ENCODE results near the gene IL11RA.
"Not testable (repeated sequence)": the region's sequence is repeated elsewhere in the genome, so short reads cannot be mapped to it uniquely, and the experiment has no call there.

Gene IL11RA

GRCh38 chr9:34634551-34635248, 17.3 kb upstream of the IL11RA start:
- Histone ChIP-seq H3K27me3 (ENCODE audit: control insufficient read depth, insufficient read depth, low read length) (peaks cover 9% of the 10 kb centered on the region), H3K9ac (ENCODE audit: low read length) (no peak overlapping the region), H3K4me3 (ENCODE audit: low read length) (no peak overlapping the region), H3K4me1 (ENCODE audit: control insufficient read depth, insufficient read depth, low read length) (peaks cover 15% of the 10 kb centered on the region), H3K36me3 (ENCODE audit: control insufficient read depth, insufficient read depth, low read length) (peaks cover 8% of the 10 kb centered on the region), H3K27ac (ENCODE audit: low read depth, low read length) (no peak overlapping the region)

GRCh38 chr9:34635556-34635955, 16.4 kb upstream of the IL11RA start:
- H3K36me3 ChIP-seq (ENCODE audit: control insufficient read depth, insufficient read depth, low read length): peaks cover 8% of the 10 kb centered on the region
- no peak overlapping the region for H3K27ac ChIP-seq (ENCODE audit: low read depth, low read length)
- peaks cover 15% of the 10 kb centered on the region for H3K4me1 ChIP-seq (ENCODE audit: control insufficient read depth, insufficient read depth, low read length)
- no peak overlapping the region for H3K9ac ChIP-seq (ENCODE audit: low read length)
- no peak overlapping the region for H3K4me3 ChIP-seq (ENCODE audit: low read length)
- peaks cover under 1% of the 10 kb centered on the region for H3K27me3 ChIP-seq (ENCODE audit: control insufficient read depth, insufficient read depth, low read length)

- Histone ChIP-seq H3K27ac (ENCODE audit: low read depth, low read length) (peak overlapping the region; percentile 81), H3K9ac (ENCODE audit: low read length) (peak overlapping the region; percentile 29), H3K36me3 (ENCODE audit: control insufficient read depth, insufficient read depth, low read length) (peaks cover 8% of the 10 kb centered on the region), H3K27me3 (ENCODE audit: control insufficient read depth, insufficient read depth, low read length) (no peaks in the 10 kb centered on the region), H3K4me1 (ENCODE audit: control insufficient read depth, insufficient read depth, low read length) (peaks cover 15% of the 10 kb centered on the region), H3K4me3 (ENCODE audit: low read length) (peak overlapping the region; percentile 87)
Measured at GRCh38 chr9:34636791-34637355, 15.1 kb upstream of the IL11RA start.

- Histone ChIP-seq H3K36me3 (ENCODE audit: control insufficient read depth, insufficient read depth, low read length) (peaks cover 8% of the 10 kb centered on the region), H3K9ac (ENCODE audit: low read length) (peak within 1 kb of the TSS; percentile 54), H3K4me3 (ENCODE audit: low read length) (peak within 1 kb of the TSS; percentile 87), H3K4me1 (ENCODE audit: control insufficient read depth, insufficient read depth, low read length) (peaks cover 15% of the 10 kb centered on the region), H3K27ac (ENCODE audit: low read depth, low read length) (peak within 1 kb of the TSS; percentile 81), H3K27me3 (ENCODE audit: control insufficient read depth, insufficient read depth, low read length) (no peaks in the 10 kb centered on the region)
Measured at GRCh38 chr9:34637356-34638137, 14.4 kb upstream of the IL11RA start, which contains the start of gene SIGMAR1. SIGMAR1 (minus strand) TSS chr9:34637787; CDS start chr9:34637697, 90 bp downstream.

GRCh38 chr9:34638138-34638445, 13.9 kb upstream of the IL11RA start:
- no peaks in the 10 kb centered on the region for H3K27me3 ChIP-seq (ENCODE audit: control insufficient read depth, insufficient read depth, low read length)
- H3K27ac ChIP-seq (ENCODE audit: low read depth, low read length): peak overlapping the region; percentile 81
- H3K4me3 ChIP-seq (ENCODE audit: low read length): peak overlapping the region; percentile 87
- peaks cover 8% of the 10 kb centered on the region for H3K36me3 ChIP-seq (ENCODE audit: control insufficient read depth, insufficient read depth, low read length)
- H3K9ac ChIP-seq (ENCODE audit: low read length): peak overlapping the region; percentile 54
- peaks cover 15% of the 10 kb centered on the region for H3K4me1 ChIP-seq (ENCODE audit: control insufficient read depth, insufficient read depth, low read length)

GRCh38 chr9:34639322-34639721, 12.7 kb upstream of the IL11RA start:
- H3K9ac ChIP-seq (ENCODE audit: low read length); H3K36me3 ChIP-seq (ENCODE audit: control insufficient read depth, insufficient read depth, low read length); H3K27me3 ChIP-seq (ENCODE audit: control insufficient read depth, insufficient read depth, low read length); H3K27ac ChIP-seq (ENCODE audit: low read depth, low read length); H3K4me3 ChIP-seq (ENCODE audit: low read length): not testable (repeated sequence)
- H3K4me1 ChIP-seq (ENCODE audit: control insufficient read depth, insufficient read depth, low read length): peaks cover 15% of the 10 kb centered on the region

- Histone ChIP-seq H3K27ac (ENCODE audit: low read depth, low read length) (no peak overlapping the region), H3K4me3 (ENCODE audit: low read length) (no peak overlapping the region), H3K4me1 (ENCODE audit: control insufficient read depth, insufficient read depth, low read length) (peaks cover 16% of the 10 kb centered on the region)
Measured at GRCh38 chr9:34642679-34643078, 9.3 kb upstream of the IL11RA start.

GRCh38 chr9:34644766-34645314, 7.1 kb upstream of the IL11RA start:
- no peak overlapping the region for H3K9ac ChIP-seq (ENCODE audit: low read length)
- no peak overlapping the region for H3K4me3 ChIP-seq (ENCODE audit: low read length)
- H3K4me1 ChIP-seq (ENCODE audit: control insufficient read depth, insufficient read depth, low read length): peaks cover 17% of the 10 kb centered on the region
- no peak overlapping the region for H3K27ac ChIP-seq (ENCODE audit: low read depth, low read length)
- peaks cover 13% of the 10 kb centered on the region for H3K36me3 ChIP-seq (ENCODE audit: control insufficient read depth, insufficient read depth, low read length)
- no peaks in the 10 kb centered on the region for H3K27me3 ChIP-seq (ENCODE audit: control insufficient read depth, insufficient read depth, low read length)

More at GRCh38 chr9:34642679-34643078, 9.3 kb upstream of the IL11RA start:
- Histone ChIP-seq H3K9ac (ENCODE audit: low read length) (no peak overlapping the region), H3K36me3 (ENCODE audit: control insufficient read depth, insufficient read depth, low read length) (no peaks in the 10 kb centered on the region), H3K27me3 (ENCODE audit: control insufficient read depth, insufficient read depth, low read length) (no peaks in the 10 kb centered on the region)

- H3K4me3 ChIP-seq (ENCODE audit: low read length): peak within 1 kb of the TSS; percentile 77
- H3K36me3 ChIP-seq (ENCODE audit: control insufficient read depth, insufficient read depth, low read length): peaks cover 14% of the 10 kb centered on the region
Measured at GRCh38 chr9:34646211-34647083, 5.5 kb upstream of the IL11RA start, which contains the start of gene GALT. GALT (plus strand) TSS chr9:34646675; CDS start chr9:34646705, 30 bp downstream.

GRCh38 chr9:34647084-34647403, 4.9 kb upstream of the IL11RA start:
- Histone ChIP-seq H3K4me1 (ENCODE audit: control insufficient read depth, insufficient read depth, low read length) (peaks cover 24% of the 10 kb centered on the region), H3K9ac (ENCODE audit: low read length) (peak overlapping the region; percentile 36)

More at GRCh38 chr9:34646211-34647083, 5.5 kb upstream of the IL11RA start, which contains the start of gene GALT:
- Histone ChIP-seq H3K4me1 (ENCODE audit: control insufficient read depth, insufficient read depth, low read length) (peaks cover 21% of the 10 kb centered on the region), H3K27me3 (ENCODE audit: control insufficient read depth, insufficient read depth, low read length) (no peaks in the 10 kb centered on the region), H3K9ac (ENCODE audit: low read length) (peak within 1 kb of the TSS; percentile 36), H3K27ac (ENCODE audit: low read depth, low read length) (peak within 1 kb of the TSS; percentile 84)

GRCh38 chr9:34647651-34648050, 4.3 kb upstream of the IL11RA start:
- peaks cover 14% of the 10 kb centered on the region for H3K36me3 ChIP-seq (ENCODE audit: control insufficient read depth, insufficient read depth, low read length)
- H3K27ac ChIP-seq (ENCODE audit: low read depth, low read length): peak overlapping the region; percentile 84
- peaks cover 30% of the 10 kb centered on the region for H3K4me1 ChIP-seq (ENCODE audit: control insufficient read depth, insufficient read depth, low read length)
- no peaks in the 10 kb centered on the region for H3K27me3 ChIP-seq (ENCODE audit: control insufficient read depth, insufficient read depth, low read length)
- peak overlapping the region; percentile 77 for H3K4me3 ChIP-seq (ENCODE audit: low read length)
- peak overlapping the region; percentile 21 for H3K9ac ChIP-seq (ENCODE audit: low read length)

More at GRCh38 chr9:34647084-34647403, 4.9 kb upstream of the IL11RA start:
- Histone ChIP-seq H3K27ac (ENCODE audit: low read depth, low read length) (peak overlapping the region; percentile 84), H3K36me3 (ENCODE audit: control insufficient read depth, insufficient read depth, low read length) (peaks cover 14% of the 10 kb centered on the region), H3K27me3 (ENCODE audit: control insufficient read depth, insufficient read depth, low read length) (no peaks in the 10 kb centered on the region), H3K4me3 (ENCODE audit: low read length) (peak overlapping the region; percentile 77)
